ENCODE measurements around the gene INSYN1.

DNA sequence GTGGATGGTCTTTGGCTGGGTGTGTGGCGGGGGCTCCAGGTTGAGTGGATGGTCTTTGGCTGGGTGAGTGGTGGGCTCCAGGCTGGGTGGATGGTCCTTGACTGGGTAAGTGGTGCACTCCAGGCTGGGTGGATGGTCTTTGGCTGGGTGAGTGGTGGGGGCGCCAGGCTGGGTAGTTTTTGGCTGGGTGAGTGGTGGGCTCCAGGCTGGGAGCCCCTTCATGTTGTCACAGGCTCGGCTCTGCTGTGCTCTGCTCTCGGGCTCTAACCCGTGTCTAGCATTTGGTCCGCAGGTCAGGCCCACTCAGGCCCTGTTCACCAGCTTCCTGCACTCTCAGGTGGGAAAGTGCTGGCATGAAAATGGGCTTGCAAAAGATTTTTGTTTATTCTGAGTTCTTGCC lies 43.9 kb downstream of the INSYN1 start:
- TF ChIP-seq, protein P1, sequence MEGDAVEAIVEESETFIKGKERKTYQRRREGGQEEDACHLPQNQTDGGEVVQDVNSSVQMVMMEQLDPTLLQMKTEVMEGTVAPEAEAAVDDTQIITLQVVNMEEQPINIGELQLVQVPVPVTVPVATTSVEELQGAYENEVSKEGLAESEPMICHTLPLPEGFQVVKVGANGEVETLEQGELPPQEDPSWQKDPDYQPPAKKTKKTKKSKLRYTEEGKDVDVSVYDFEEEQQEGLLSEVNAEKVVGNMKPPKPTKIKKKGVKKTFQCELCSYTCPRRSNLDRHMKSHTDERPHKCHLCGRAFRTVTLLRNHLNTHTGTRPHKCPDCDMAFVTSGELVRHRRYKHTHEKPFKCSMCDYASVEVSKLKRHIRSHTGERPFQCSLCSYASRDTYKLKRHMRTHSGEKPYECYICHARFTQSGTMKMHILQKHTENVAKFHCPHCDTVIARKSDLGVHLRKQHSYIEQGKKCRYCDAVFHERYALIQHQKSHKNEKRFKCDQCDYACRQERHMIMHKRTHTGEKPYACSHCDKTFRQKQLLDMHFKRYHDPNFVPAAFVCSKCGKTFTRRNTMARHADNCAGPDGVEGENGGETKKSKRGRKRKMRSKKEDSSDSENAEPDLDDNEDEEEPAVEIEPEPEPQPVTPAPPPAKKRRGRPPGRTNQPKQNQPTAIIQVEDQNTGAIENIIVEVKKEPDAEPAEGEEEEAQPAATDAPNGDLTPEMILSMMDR (IDR thresholded peaks at IDR 0.05), result no peak
- no peak for TF ChIP-seq POLR2A (IDR thresholded peaks at IDR 0.05)
